Effector CD8-positive, alpha-beta T cell (primary cell): Measurements from ENCODE around the gene GUCA1C.

Experiments
- DNase-seq: peaks from one replicate; lab custom pipeline; 2025; lab: John Stamatoyannopoulos, UW

Gene GUCA1C

DNA sequence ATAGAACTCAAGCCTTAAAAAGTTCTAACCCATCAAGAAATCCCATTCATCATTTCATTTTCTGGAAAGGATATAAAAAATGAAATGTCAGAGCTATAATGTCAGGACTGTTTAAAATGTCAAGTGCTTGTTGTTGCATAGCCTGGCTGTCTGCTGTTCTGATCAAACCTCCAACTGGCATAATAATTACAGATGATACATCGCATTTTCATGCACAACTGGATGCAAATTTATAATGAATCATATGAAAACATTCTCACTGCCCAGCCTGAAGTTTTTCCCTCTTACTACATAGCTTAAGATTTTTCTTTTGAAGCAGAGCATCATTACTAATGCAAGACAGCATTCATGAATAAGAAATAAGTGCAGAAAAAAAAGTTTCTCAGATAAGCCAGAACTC is 46.5 kb downstream of the GUCA1C start:
- no peak for DNase-seq

DNA sequence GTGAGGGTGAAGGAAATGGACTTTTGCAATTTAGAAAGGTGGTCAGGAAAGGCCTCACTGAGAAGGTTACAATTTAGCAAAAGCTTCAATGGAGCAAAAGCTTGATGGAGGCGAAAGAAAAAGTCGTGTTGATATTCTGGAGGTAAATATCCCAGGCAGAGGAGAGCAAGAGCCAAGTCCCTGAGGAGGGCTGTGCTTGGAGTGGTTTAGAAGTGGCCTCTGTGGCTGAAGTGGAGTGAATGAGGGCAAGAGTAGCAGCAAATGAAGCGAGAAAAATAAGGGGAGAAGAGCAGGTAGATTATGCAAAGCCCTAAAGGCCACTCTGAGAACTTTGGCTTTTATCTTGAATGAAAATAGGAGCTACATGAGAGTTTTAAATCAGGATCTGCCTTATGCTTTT is 54.1 kb downstream of the GUCA1C start:
- no peak for DNase-seq

DNA sequence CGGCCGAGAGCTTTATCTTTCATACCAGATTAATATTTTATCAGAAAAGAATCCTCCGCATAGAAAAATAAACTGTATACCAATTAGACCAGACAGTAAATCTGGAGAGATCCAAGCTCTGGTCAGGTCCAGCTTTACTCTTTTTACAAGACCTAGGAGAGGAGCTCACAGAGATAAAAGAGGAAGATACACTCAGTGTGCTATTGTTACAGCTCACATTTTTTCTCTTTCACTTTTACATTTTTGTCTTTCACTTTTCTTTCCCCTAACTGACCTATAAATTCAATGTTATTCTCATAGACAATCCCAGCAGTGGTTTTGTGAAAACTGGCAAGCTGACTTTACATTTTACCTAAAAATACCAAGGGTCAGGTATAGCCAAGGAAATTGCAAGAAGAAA is 55.8 kb downstream of the GUCA1C start:
- DNase-seq: no peak

DNA sequence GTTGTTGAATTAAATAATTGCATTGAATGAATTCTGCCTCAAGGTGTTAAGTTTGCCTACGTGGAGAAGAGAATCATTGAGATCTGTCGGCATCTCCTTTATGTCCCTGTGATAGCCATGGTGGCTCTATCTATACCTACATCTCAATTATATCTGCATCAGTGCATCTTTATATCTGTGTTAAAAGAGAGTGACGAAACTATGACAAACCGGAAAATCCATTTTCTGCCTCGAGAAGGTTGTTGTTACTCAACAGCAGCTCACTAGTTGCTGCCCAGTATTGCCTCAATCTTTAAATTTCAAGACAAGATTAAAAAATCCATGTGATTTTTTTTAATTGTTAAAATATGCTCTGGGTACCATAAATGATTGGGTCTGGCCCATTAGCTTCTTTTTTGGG is 58.7 kb downstream of the GUCA1C start:
- DNase-seq: no peak

DNA sequence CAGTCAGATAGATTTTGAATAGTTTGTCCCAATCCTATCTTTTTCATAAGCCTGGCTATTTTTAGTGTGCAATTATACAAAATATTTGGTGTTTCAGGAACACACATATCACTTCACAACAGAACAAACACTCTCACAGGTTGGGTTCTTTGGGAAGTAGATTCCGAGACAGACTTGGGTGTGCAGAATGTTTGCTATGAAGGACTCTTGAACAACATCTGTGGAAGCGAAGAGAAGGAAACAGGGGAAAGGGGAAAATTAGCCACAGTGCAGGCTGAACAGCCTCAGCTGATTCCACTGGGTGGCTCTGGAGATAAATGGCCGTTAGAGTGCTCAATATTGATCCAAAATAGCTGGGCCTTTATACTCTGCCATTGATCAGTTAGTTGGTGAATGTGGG is 61.8 kb downstream of the GUCA1C start:
- DNase-seq: no peak

DNA sequence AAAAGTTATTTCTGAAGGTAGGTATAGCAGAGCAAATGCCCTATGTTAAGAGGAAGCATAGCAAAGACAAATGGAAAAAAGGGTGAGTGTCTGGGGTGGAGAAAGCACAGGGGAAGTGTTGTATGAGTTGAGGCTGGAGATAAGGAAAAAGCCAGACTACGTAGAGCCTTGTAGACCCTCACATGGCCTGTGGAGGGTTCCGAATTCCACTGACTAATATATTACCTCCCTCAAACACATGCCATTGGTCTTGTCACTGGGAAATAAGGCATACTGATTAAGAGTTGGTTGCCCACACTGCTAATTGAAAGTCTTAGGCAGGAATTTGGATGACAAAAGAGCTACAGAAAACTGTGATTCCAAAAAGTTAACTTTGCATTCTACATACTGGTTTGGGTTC is 65.9 kb downstream of the GUCA1C start:
- DNase-seq: no peak

DNA sequence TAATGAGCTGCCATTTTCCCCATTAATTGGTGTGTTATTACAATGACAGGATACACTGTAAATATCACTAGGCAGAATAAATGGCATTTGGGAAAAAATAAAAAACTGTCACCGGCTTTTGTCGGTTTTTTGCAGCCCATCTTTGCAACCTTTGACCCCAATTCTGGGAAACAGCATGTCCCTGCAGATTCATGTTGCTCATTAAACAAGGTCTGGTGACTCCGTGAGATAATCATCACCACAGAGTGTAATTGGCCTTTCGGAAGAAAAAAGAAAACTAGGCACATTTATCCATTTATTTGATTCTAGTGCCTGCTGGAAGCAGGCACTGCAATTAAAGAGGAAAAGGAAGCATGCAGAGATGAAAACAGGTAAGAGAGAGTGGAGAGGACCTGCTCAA is 66.6 kb downstream of the GUCA1C start:
- DNase-seq: no peak

DNA sequence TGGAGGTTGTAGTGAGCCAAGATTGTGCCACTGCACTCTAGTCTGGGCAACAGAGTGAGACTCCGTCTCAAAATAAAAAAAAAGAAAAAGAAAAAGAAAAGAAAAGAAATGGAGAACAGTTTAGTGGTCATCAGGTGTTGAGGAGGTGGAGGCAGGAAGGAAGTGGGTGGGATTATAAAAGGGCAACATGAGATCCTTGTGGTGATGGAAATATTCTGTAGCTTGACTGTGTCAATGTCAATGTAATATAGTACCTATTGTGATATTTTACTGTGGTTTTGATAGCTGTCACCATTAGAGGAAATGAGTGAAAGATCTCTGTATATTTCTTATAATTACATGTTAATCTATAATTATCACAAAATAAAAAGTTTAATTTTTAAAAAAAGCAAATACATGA is 70.3 kb downstream of the GUCA1C start:
- DNase-seq: no peak

DNA sequence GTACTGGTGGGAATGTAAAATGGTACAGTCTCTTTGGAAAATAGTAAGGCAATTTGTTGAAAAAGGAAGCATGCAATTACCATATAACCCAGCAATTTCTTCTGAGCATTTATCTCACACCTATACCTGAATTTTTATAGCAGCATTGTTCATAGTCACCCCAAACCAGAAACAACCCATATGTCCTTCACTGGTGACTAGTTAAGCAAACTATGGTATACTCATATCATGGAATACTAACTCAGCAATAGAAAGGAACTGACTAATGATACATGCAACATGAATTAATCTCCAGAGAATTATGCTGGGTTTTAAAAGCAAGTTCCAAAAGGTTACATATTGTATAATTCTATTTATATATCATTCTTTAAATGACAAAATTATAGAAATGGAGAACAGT is 70.9 kb downstream of the GUCA1C start:
- DNase-seq: no peak

DNA sequence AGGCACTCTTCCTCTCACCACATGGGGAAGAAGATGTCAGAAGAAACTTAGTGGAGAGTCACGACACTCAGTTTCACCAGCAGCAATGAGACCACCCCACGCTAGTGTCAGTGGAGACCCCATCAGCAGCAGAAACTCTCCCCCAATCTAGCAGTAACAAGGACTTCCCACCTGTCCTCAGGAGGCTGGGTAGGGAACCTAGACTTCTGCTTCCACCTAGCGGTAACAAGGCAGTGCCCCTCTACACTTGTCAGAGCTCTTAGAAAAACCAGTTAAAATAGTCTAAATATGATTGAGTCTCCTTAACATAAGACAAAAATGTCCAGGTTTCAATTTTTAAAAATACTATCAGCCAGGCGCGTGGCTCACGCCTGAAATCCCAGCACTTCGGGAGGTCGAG is 73.8 kb downstream of the GUCA1C start:
- DNase-seq: no peak

DNA sequence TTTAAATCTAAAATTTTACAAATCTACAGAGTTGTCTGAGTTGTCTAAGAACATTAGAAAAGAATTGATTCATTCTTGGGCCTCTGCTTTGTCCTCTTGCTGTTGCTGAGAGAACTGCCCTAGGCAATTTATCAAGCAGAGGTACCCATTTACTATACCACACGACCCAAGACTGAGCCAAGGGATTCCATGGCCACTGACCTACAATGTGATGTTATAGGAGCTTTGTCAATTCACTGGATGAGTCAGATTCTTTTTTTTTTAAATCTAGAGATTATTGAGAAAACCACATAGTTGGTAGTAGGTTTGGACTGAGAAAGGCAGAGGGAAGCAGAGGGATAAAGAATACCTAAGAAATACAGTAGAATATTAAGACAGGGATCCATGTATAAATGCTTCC is 75.8 kb downstream of the GUCA1C start:
- no peak for DNase-seq

DNA sequence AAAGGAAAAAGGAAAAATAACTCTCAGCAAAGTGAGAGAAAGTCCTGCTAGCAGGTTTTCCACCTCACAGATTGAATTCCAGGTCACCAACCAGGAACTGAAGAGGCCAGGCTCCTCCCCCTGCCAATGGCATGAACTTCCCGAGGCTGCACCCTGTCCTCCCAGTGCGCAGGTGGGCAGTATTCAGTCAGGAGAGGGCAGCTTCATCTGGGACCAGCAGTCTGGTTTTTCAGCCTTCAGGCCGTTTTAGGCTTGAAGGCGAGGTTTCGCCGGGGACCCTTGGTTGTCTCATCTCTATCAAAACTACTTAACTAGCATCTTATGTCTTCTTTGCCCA is 89.9 kb downstream of the GUCA1C start:
- no peak for DNase-seq

DNA sequence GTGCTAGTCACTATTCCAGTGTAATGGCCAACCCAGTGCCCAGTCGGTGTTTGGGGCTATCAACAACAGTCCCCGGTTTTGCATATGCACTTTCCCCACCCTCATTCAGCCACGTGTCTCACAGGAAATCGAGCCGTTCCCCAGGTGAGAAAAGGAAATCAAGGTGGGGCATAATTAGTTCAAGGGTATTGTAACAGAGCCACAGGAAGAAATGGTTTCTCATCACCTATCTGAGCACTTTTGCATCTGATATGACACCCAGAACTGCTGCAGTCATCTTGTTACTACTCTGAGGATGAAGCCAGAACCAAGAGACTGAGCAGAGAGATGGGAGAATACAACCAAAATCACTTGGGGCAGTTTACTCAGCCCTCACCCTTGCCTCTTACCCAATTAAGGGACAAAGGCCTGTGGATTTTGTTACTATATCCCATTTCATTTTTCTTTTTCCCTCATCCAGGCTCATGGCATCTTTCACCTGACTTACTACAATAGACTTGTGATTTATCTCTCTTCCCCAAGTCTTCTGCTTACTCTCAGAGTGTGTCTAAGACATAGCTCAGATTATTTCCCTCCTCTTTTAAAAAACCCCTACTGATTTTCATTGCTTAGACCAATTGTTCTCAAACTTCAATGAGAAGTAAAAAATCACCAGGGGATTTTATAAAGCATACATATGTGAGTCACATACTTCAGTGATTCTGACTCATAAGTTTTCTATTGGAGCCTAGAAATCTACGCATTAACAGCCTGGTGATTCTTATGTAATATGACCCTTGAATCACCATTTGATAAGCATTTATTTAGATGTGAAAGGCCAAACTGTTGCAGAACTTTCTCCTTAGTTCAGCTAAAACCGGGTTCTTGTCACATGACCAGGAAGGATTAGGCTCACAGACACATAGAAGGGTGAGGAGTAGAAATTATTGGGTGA is 90.5 kb downstream of the GUCA1C start:
- DNase-seq: no peak

DNA sequence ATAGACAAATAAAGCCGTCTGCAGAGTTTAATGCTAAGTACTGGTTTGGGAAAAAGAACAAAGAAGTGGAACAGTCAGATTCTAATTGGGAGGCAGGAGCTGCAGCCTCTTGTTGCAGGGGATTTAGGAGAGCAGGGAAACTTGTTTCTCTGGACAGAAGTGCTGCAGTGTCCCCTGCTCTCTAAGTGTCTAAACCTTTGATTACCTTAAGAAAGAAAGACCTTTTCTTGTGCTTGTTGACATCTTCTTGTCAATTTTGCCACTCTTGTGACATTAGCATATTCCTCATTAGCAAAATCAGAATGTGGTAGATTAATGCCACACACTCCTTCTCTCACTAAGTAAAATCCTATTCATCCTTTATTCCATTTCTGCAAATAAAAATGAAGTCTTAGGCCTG is 92.3 kb downstream of the GUCA1C start:
- no peak for DNase-seq
